Right lobe of liver (tissue), 6 donors: ENCODE data around the gene CFAP20. TPM values are rescaled to one million over a fixed set of nuclear protein-coding genes. Genes with fewer than 3 reads are reported as not detected.

Experiments used
- ATAC-seq, 4 donors: fragments of 200-7000 bp; cut with Tn5 transposase; one replicate each; pipeline ENCODE4 v1.9.1; 2020; ENCODE audit warnings: mild to moderate bottlenecking in 4 of 4, moderate library complexity in 4 of 4
- DNase-seq, 3 donors: peaks; one replicate each; pipeline ENCODE4 v3.0.0-alpha.2; 2020
- H3K27ac ChIP-seq, 3 donors: fragments of 200-600 bp; one replicate each; pipeline ENCODE4 v1.8.0; 2022
- H3K27me3 ChIP-seq, 2 donors: fragments of 200-600 bp; one replicate each; pipeline ENCODE4 v1.8.0; 2022
- H3K36me3 ChIP-seq, 4 donors: fragments of 200-600 bp; sonication (generic) in 1 of 4; one replicate each; pipeline versions ENCODE4 v1.5.1 to v1.8.0; 2017 to 2022; ENCODE audit warnings: control low read depth in 1 of 4
- H3K4me1 ChIP-seq, 4 donors: fragments of 200-600 bp; sonication (generic) in 1 of 4; one replicate each; pipeline versions ENCODE4 v1.5.1 to v1.8.0; 2017 to 2022; ENCODE audit warnings: control low read depth in 1 of 4
- H3K4me3 ChIP-seq, 3 donors: fragments of 200-600 bp; one replicate each; pipeline ENCODE4 v1.8.0; 2022
- H3K9me3 ChIP-seq, 4 donors: fragments of 200-600 bp; sonication (generic) in 1 of 4; one replicate each; pipeline versions ENCODE4 v1.5.1 to v1.8.0; 2017 to 2022; ENCODE audit warnings: control low read depth in 1 of 4
- POLR2A ChIP-seq: fragments of 450-650 bp; IDR thresholded peaks from one replicate; pipeline ENCODE4 v1.6.1; 2017; ENCODE audit warnings: antibody characterized with exemption, mild to moderate bottlenecking
- WGBS: methylation state at CpG from one replicate; pipeline ENCODE4 v1.1.6; 2018; ENCODE audit warnings: low coverage, low lambda C conversion rate; ENCODE audit not compliant: insufficient coverage; ENCODE audit errors: missing lambda C conversion rate; 5-methylcytosine and 5-hydroxymethylcytosine counted together
- intact Hi-C, 2 donors: fragments of 100-400 bp; cut with DNase I; formaldehyde crosslinking; loops; one replicate each; pipeline versions ENCODE4 v1.11.2 to v1.14.1; 2022
- total RNA-seq, 6 experiments: library from RNA; depleted of rRNA in 2 of 6; stranded (reverse); fragments of >200 nt in 2 of 6; fragmentation: NEBNext Ultra II Directional in 3 of 6; extraction: Animal tissue kit (Norgen Biotek cat#: 25700) in 3 of 6; gene quantifications; one replicate each; pipeline versions ENCODE4 v1.1.0 to v1.2.4, GENCODE V29; 2016 to 2023
- TF ChIP-seq, protein P1 (sequence below), 4 donors: fragments of 200-600 bp in 3 of 4; fragments of 450-650 bp in 1 of 4; IDR thresholded peaks; one replicate each; pipeline versions ENCODE4 v1.5.1 to v1.8.0; 2016 to 2022; ENCODE audit warnings: antibody characterized with exemption in 4 of 4, mild to moderate bottlenecking in 2 of 4
- donor health status: DM: no; HTN: yes; CAD: no.
- donor health status: DM: no; HTN: no; CAD: no.
- donor health status: DM: no; HTN: no; CAD: no.
- donor health status: DM: no; HTN: yes; CAD: no.
- donor health status: DM: no; HTN: yes; CAD: no.

Gene CFAP20
- total RNA-seq, 6 experiments from 2014 or later, result 7.8 to 38.7 (median 18.1) TPM

DNA sequence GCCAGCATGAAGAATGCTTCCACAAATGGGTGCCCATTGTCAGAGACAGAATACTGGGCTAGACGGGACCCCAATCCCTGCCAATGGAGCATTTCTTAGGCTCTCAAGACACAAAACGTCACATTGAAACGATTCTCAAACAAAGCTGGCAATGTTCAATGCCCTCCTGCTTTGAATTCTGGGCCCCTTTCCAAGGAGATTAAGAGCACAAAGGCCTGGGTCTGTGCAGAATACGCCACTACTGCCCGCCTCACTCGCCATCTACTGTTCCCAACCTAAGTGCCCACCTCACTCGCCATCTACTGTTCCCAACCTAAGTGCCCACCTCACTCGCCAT is 9.7 kb downstream of the CFAP20 start:
- H3K36me3 ChIP-seq, result peaks cover 0 to 21% (median 16%) of the 10 kb centered on the region in 4 donors
- H3K4me1 ChIP-seq, result peaks cover 0 to 52% (median 27%) of the 10 kb centered on the region in 4 donors
- 71% methylated on average over 5 of the region's 8 CpGs for WGBS
- TF ChIP-seq POLR2A, result no peak
- TF ChIP-seq, protein P1, sequence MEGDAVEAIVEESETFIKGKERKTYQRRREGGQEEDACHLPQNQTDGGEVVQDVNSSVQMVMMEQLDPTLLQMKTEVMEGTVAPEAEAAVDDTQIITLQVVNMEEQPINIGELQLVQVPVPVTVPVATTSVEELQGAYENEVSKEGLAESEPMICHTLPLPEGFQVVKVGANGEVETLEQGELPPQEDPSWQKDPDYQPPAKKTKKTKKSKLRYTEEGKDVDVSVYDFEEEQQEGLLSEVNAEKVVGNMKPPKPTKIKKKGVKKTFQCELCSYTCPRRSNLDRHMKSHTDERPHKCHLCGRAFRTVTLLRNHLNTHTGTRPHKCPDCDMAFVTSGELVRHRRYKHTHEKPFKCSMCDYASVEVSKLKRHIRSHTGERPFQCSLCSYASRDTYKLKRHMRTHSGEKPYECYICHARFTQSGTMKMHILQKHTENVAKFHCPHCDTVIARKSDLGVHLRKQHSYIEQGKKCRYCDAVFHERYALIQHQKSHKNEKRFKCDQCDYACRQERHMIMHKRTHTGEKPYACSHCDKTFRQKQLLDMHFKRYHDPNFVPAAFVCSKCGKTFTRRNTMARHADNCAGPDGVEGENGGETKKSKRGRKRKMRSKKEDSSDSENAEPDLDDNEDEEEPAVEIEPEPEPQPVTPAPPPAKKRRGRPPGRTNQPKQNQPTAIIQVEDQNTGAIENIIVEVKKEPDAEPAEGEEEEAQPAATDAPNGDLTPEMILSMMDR (IDR thresholded peaks at IDR 0.05), result no peak
- intact Hi-C loops, result loop anchor here in 1 of 2 donors (5.0 kb wide), 1 partner anchor 97 kb away; no protein-coding TSS in a partner anchor
- peak in 1 of 4 donors; percentile 21 for ATAC-seq
- H3K4me3 ChIP-seq, result no peak overlapping the region
- H3K9me3 ChIP-seq, result no peaks in the 10 kb centered on the region
- H3K27ac ChIP-seq, result no peak overlapping the region
- DNase-seq, result no peak
- no peaks in the 10 kb centered on the region for H3K27me3 ChIP-seq

DNA sequence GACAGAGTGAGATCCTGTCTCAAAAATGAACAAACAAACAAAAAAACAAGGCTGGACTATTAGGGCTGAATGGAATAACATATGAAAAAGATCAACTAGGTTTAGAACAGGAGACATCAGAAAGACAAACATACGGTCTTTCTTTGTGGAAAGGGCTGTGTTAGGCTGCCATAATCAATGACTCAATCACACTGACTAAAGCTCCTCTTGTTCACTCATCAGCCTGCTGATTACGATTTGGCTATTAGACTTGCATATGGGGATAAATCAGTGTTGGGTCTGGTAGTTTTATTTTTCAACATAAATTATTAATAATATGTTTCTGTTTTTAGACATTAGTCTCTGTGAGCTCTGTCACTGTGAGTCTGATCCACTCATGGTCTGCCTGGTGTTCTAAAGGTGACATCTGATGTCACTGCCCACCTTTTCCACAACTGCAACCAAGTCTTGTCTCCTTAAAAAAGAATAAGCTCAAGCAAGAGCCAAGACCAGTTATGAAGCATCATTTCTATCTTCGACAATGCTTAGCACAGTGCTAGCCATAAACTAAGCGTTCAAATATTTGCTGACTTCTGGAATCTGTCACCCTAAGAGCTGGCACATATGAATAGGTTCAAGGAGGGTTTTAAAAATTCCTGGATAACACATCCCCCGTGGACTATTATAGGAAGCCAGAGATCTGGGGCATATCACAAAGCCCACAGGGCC is 10.2 kb downstream of the CFAP20 start:
- 17% methylated on average over 5 of the region's 5 CpGs for WGBS
- peak in 2 of 4 donors; percentile 14 to 31 for ATAC-seq

GRCh38 chr16:58116529-58116928 is 12.7 kb downstream of the CFAP20 start:
- 92% methylated on average over 6 of the region's 6 CpGs for WGBS
- Histone ChIP-seq H3K36me3 (peaks cover 0 to 39% (median 26%) of the 10 kb centered on the region in 4 donors), H3K4me1 (peaks cover 0 to 35% (median 18%) of the 10 kb centered on the region in 4 donors), H3K4me3 (no peak overlapping the region), H3K9me3 (no peaks in the 10 kb centered on the region), H3K27ac (no peak overlapping the region), H3K27me3 (no peaks in the 10 kb centered on the region)
- ATAC-seq (no peak), DNase-seq (no peak)
- intact Hi-C loops, result loop anchor here in 1 of 2 donors (5.0 kb wide), 1 partner anchor 94 kb away; no protein-coding TSS in a partner anchor
- TF ChIP-seq, protein P1 (IDR thresholded peaks at IDR 0.05), result no peak

More for the DNA sequence above, 10.2 kb downstream of the CFAP20 start:
- Histone ChIP-seq H3K27ac (peak overlapping the region in 1 of 3 donors; percentile 2), H3K9me3 (no peaks in the 10 kb centered on the region), H3K4me3 (no peak overlapping the region), H3K27me3 (no peaks in the 10 kb centered on the region), H3K36me3 (peaks cover 0 to 26% (median 18%) of the 10 kb centered on the region in 4 donors), H3K4me1 (peaks cover 0 to 46% (median 25%) of the 10 kb centered on the region in 4 donors)
- intact Hi-C loops, result loop anchor here in 1 of 2 donors (5.0 kb wide), 1 partner anchor 97 kb away; no protein-coding TSS in a partner anchor
- TF ChIP-seq, protein P1 (IDR thresholded peaks at IDR 0.05), result no peak
- TF ChIP-seq POLR2A, result no peak
- DNase-seq, result no peak

DNA sequence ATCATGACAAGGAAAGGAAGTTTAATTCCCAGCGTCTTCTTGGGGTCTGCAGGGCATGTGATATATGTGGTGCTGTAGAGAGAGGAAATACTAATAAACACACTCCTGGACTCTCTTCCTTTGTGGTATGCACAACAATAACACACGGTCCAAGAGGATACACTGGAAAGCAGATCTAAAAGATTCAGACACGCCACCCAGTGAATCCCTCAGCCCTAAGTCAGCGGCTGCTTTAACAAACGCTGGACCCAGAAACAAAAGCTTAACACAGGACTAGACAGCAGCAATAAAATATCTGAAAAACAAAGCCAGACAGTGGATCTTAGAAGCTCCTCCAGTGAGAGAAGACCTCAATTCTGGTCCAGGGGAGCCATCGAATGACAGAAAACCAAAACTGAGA is 13.1 kb downstream of the CFAP20 start:
- Histone ChIP-seq H3K4me1 (peaks cover 0 to 30% (median 16%) of the 10 kb centered on the region in 4 donors), H3K9me3 (no peaks in the 10 kb centered on the region), H3K36me3 (peaks cover 0 to 39% (median 26%) of the 10 kb centered on the region in 4 donors), H3K4me3 (no peak overlapping the region), H3K27ac (no peak overlapping the region), H3K27me3 (no peaks in the 10 kb centered on the region)
- WGBS, result 72% methylated on average over 6 of the region's 6 CpGs
- TF ChIP-seq, protein P1 (IDR thresholded peaks at IDR 0.05), result no peak
- ATAC-seq (peak in 2 of 4 donors; percentile 6 to 19), DNase-seq (no peak)
- intact Hi-C loops, result loop anchor here in 1 of 2 donors (5.0 kb wide), 1 partner anchor 94 kb away; no protein-coding TSS in a partner anchor
